Activated CD8-positive, alpha-beta T cell treated with anti-CD3 and anti-CD28 coated beads for 36 hours (primary cell): Measurements from ENCODE around the gene CAMK1D. TPM values are rescaled to one million over a fixed set of nuclear protein-coding genes. Genes with fewer than 3 reads are reported as not detected.

Experiments
- ATAC-seq: fragments of 200-7000 bp; cut with Tn5 transposase; one replicate; pipeline ENCODE4 v1.10.0; 2021; ENCODE audit warnings: mild to moderate bottlenecking, moderate library complexity
- CTCF ChIA-PET: fragments of 350-600 bp; sonication (Branson Sonifier 250); formaldehyde crosslinking; loops from one replicate; lab custom pipeline; 2021; ENCODE audit warnings: antibody characterized with exemption; lab: Charles Lee
- POLR2A ChIA-PET: fragments of 350-600 bp; sonication (Branson Sonifier 250); formaldehyde crosslinking; loops from one replicate; lab custom pipeline; 2021; ENCODE audit warnings: antibody characterized with exemption; lab: Charles Lee
- DNase-seq: peaks from one replicate; pipeline ENCODE4 v3.0.0-alpha.2; 2020
- H3K27ac Mint-ChIP-seq: one replicate; pipeline ENCODE4 v1.8.0; 2021; ENCODE audit warnings: mild to moderate bottlenecking, mixed read lengths
- H3K27me3 Mint-ChIP-seq: one replicate; pipeline ENCODE4 v1.8.0; 2021; ENCODE audit warnings: mixed read lengths
- H3K36me3 Mint-ChIP-seq: one replicate; pipeline ENCODE4 v1.8.0; 2021; ENCODE audit warnings: low read depth, mixed read lengths
- H3K4me1 Mint-ChIP-seq: one replicate; pipeline ENCODE4 v1.8.0; 2021; ENCODE audit warnings: low read depth, mixed read lengths
- H3K4me3 Mint-ChIP-seq: one replicate; pipeline ENCODE4 v1.8.0; 2021; ENCODE audit warnings: mild to moderate bottlenecking, moderate library complexity, mixed read lengths
- H3K9me3 Mint-ChIP-seq: one replicate; pipeline ENCODE4 v1.8.0; 2021; ENCODE audit warnings: mixed read lengths
- CTCF ChIP-seq: fragments of 200-600 bp; IDR thresholded peaks from one replicate; pipeline ENCODE4 v1.8.0; 2022; ENCODE audit warnings: antibody characterized with exemption, mild to moderate bottlenecking
- intact Hi-C: fragments of 100-400 bp; cut with micrococcal nuclease; formaldehyde crosslinking; loops from one replicate; pipeline ENCODE4 v1.10.0; 2022
- total RNA-seq, 2 experiments: library from RNA; stranded (reverse); gene quantifications; one replicate each; pipeline ENCODE4 v1.2.3, GENCODE V29; 2021

CAMK1D gene
- total RNA-seq, 2 experiments from 2014 or later = 13.8 TPM

DNA sequence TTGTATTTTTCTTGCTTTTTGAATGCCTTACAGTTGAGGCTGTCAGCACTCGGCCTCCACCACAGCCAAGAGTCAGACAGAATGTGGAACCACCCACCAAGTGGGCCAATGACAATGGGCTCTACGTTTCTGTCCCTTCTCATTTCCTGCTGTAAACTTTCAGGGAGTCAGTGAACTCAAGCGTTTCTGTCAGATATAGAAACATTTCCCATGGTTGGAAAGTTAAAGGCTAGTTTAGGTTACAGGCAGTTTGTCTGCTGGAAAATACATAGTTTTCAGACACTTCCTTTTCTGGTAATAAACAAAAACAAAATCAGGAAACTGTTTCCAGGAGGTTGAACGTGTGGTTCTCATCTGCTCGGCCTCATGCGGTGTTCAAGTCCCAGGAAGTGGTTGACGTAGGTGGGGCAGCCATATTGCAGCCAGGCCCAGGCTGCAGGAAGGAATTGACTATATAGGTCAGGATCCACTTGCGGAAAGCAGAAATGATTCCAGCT, 245.1 kb downstream of the CAMK1D start:
- intact Hi-C loops = no loop called here
- Mint-ChIP-seq H3K9me3 (peaks cover 9% of the 10 kb centered on the region), H3K36me3 (peaks cover 9% of the 10 kb centered on the region), H3K27ac (peak overlapping the region; percentile 88), H3K4me3 (no peak overlapping the region), H3K27me3 (no peaks in the 10 kb centered on the region), H3K4me1 (peaks cover 67% of the 10 kb centered on the region)
- DNase-seq (peak; percentile 71), ATAC-seq (peak; percentile 83)
- POLR2A ChIA-PET = interaction anchor here (1.3 kb wide), 1 partner anchor 12 kb away, joined by 5 read pairs; no protein-coding TSS in a partner anchor
- TF ChIP-seq CTCF = no peak
- CTCF ChIA-PET = interaction anchor here (0.6 kb wide), 1 partner anchor 9 kb away, joined by 3 read pairs; no protein-coding TSS in a partner anchor

DNA sequence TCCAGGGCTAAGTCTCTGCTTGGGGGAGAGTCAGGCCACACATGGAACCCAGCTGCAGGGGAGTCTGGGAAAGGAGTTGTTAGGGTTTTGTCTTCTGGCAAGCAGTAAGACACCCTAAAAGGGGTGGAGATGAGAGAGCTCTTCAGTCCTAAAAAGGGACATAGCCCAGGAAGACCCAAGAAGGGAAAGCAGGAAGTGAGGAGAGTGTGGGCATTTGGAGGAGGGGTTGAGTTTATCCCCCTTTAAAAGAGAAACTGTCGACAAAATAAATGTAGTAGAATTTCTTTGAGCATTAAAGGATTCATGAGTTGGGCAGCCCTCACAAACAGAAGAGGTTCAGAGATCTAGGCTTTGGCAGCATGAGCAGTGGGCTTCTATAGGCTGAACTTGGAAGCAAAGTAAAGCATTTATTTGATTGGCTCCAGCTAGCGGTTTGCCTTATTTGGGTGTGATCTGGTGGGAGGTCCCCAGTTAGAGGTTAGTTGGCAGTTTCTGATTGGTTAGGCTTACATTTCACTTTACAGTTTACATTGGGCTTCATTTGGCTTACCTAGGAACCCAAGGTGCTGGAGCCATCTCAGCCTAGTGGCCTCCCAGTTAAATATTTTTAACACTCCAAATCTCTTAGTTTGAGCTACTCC, 246.7 kb downstream of the CAMK1D start:
- ChIA-PET POLR2A (interaction anchor here (0.8 to 1.2 kb wide), 2 partner anchors 10 to 16 kb away, joined by 3 to 4 read pairs; no protein-coding TSS in a partner anchor), CTCF (no interaction called here)
- no peak overlapping the region for H3K4me3 Mint-ChIP-seq
- DNase-seq (no peak), ATAC-seq (no peak)
- H3K27ac Mint-ChIP-seq = no peak overlapping the region
- TF ChIP-seq CTCF = no peak
- peaks cover 9% of the 10 kb centered on the region for H3K9me3 Mint-ChIP-seq
- H3K36me3 Mint-ChIP-seq = peaks cover 9% of the 10 kb centered on the region
- H3K4me1 Mint-ChIP-seq = peaks cover 53% of the 10 kb centered on the region
- H3K27me3 Mint-ChIP-seq = no peaks in the 10 kb centered on the region
- intact Hi-C loops = no loop called here

GRCh38 chr10:12597176-12597575, 247.8 kb downstream of the CAMK1D start:
- Mint-ChIP-seq H3K27me3 (no peaks in the 10 kb centered on the region), H3K9me3 (peaks cover 9% of the 10 kb centered on the region), H3K36me3 (peaks cover 9% of the 10 kb centered on the region), H3K4me1 (peaks cover 46% of the 10 kb centered on the region), H3K27ac (no peak overlapping the region), H3K4me3 (no peak overlapping the region)
- DNase-seq (no peak), ATAC-seq (no peak)
- intact Hi-C loops = no loop called here
- no peak for TF ChIP-seq CTCF
- POLR2A ChIA-PET = interaction anchor here (0.9 kb wide), 1 partner anchor 8 kb away, joined by 3 read pairs; no protein-coding TSS in a partner anchor
- CTCF ChIA-PET = interaction anchor here (1.3 kb wide), 1 partner anchor 8 kb away, joined by 3 read pairs; no protein-coding TSS in a partner anchor

- H3K36me3 Mint-ChIP-seq = peaks cover 9% of the 10 kb centered on the region
- CTCF ChIA-PET = interaction anchor here (1.3 kb wide), 1 partner anchor 7 kb away, joined by 3 read pairs; no protein-coding TSS in a partner anchor
- no peak for TF ChIP-seq CTCF
Observed at GRCh38 chr10:12597788-12598765, 248.7 kb downstream of the CAMK1D start.

More at GRCh38 chr10:12597788-12598765, 248.7 kb downstream of the CAMK1D start:
- peaks cover 39% of the 10 kb centered on the region for H3K4me1 Mint-ChIP-seq
- H3K27me3 Mint-ChIP-seq = no peaks in the 10 kb centered on the region
- H3K9me3 Mint-ChIP-seq = peaks cover 9% of the 10 kb centered on the region
- no peak overlapping the region for H3K27ac Mint-ChIP-seq
- DNase-seq (no peak), ATAC-seq (no peak)
- intact Hi-C loops = no loop called here
- no peak overlapping the region for H3K4me3 Mint-ChIP-seq
- POLR2A ChIA-PET = interaction anchor here (0.9 kb wide), 2 partner anchors 8 kb away, joined by 3 read pairs; no protein-coding TSS in a partner anchor
